Stimulated activated CD8-positive, alpha-beta memory T cell treated with anti-CD3 and anti-CD28 coated beads, Interleukin-2, amount 100 ng/mL, for 1 hour (primary cell): ENCODE measurements around the gene MLPH.
"Not testable (repeated sequence)": the region's sequence is repeated elsewhere in the genome, so short reads cannot be mapped to it uniquely, and the experiment has no call there.

ENCODE experiments used
- DNase-seq, 2 donors: peaks; one replicate each; pipeline ENCODE4 v3.0.0-alpha.2; 2020; ENCODE audit warnings: low read depth in 2 of 2

Gene MLPH

GRCh38 chr2:237458519-237458918, 28.5 kb upstream of the MLPH start:
- no peak for DNase-seq

- DNase-seq = no peak
These were observed 27.8 kb upstream of the MLPH start for GRCh38 chr2:237459226-237459625.

DNA sequence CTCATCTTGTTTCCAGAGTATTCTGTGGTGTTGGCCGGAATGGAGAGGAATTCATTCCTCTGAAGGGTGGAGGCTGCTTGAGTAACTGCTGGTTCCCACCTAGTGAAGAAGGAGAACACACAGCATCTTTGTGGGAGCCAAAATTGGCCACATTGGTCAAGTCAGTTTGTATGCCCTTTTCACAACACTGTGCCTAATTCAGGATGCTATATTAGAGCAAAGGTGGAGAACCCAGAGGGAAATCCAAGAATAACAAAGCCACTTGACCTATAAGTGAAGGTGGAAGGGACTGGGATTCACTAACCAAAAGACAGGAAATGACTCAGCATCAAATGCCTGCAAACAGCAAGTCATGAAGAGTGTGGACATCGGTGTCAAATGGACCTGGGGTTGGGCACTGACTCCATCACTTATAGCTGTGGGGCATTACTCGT, 27.3 kb upstream of the MLPH start:
- DNase-seq = no peak

GRCh38 chr2:237464757-237465391, 22.2 kb upstream of the MLPH start:
- DNase-seq = no peak

- no peak for DNase-seq
These were observed 21.4 kb upstream of the MLPH start for GRCh38 chr2:237465515-237466148.

GRCh38 chr2:237466211-237466610, 20.8 kb upstream of the MLPH start:
- DNase-seq = no peak

DNA sequence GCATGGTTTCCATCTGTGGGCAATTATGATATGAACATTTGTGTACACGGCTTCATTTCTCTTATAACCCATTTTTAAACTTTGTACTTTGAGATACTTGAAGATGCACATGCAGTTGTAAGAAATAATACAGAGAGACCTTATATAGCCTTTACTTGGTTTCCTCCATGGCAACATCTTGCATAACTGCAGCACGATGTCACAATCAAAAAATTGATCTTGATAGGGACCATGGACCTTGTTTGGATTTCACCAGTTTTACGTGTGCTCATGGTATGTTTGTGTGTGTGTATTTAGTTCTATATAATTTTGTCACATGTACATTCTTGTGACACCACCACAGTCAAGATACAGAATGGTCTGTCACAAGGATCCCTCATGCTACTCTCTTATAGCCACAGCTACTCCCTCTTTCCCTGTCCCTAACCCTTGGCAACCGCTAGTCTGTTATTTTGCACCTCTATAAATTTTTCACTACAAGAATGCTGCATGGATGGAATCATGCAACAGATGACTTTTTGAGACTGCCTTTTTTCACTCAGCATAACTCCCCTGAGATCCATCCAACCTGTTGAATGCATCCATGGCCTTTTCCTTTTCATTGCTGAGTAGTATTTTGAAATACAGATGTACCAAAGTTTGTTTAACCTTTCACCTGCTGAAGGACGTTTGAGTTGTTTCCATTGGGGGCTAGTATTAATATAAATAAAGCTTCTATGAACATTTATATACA, 19.4 kb upstream of the MLPH start:
- no peak for DNase-seq

GRCh38 chr2:237469410-237469809, 17.6 kb upstream of the MLPH start:
- DNase-seq = not testable (repeated sequence)

GRCh38 chr2:237469849-237470248, 17.2 kb upstream of the MLPH start:
- DNase-seq = no peak

- DNase-seq = no peak
These were observed 16.1 kb upstream of the MLPH start for GRCh38 chr2:237470914-237471313.

- no peak for DNase-seq
These were observed 15.4 kb upstream of the MLPH start for GRCh38 chr2:237471438-237472186.

DNA sequence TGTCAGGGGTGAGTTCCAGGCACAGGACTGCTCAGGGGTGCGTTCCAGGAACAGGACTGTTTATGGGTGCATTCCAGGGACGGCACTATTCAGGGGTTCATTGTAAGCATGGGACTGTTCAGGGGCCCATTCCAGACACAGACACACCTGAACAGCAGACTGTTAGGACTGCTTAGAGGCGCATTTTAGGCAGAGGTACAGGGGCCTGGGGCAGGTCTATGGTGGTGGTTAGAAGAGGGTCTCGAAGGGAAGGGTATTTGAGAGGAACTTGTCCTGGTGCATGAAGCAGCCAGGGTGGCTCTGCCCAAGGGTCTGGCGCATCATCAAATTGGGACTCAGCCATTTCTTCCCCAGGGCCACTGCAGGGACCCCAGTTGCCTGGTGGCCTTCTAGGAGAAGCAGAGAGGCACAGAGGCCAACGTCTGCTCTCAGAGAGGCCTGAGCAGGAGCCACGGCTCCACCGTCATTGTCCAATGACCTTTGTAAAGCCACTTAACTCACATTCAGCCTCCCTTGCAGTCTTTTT, 14.8 kb upstream of the MLPH start:
- no peak for DNase-seq

GRCh38 chr2:237472909-237473877, 13.9 kb upstream of the MLPH start:
- no peak for DNase-seq

GRCh38 chr2:237473878-237474441, 13.1 kb upstream of the MLPH start:
- DNase-seq = no peak

GRCh38 chr2:237474442-237474911, 12.6 kb upstream of the MLPH start:
- no peak for DNase-seq

DNA sequence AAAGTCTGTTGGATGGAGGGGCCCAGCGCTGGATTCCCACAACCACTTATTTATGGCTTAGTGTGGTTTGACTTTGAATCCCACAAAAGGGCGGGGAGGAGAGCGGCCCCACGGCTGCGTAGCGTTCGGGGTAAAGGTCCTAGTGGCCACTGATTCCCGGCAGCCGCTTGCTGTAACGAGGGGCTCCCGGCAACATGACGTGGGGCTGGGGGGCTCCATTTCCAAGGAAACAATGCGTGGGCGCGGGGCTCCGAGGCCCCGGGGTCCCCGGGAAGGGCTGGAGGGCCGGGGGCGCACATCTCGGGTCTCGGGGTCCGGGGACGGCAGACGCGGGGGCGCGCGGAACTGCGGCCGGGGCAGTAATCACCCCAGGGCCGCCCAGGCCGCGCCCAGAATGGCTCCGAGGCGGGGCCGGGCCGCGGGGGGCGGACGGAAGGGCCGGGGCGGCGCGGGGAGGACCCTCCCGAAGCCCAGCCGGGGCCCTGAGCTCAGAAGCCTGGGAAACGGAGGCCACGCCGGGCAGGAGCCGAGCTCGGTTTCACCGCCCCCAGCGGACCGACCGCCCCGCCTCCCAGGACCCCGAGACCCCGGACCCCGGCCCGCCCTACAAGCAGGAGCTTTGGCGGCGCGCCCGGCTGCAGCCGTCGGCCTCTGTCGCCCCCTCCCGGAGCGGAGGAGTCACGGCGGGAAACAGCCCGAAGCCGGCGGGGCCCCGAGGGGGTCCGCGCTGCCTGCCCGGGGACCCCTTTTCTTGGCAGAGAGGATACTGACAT, 11.9 kb upstream of the MLPH start:
- DNase-seq = peak; percentile 62 to 64

- no peak for DNase-seq
These were observed 11.3 kb upstream of the MLPH start for GRCh38 chr2:237475704-237476141.

GRCh38 chr2:237478095-237478494, 9.0 kb upstream of the MLPH start:
- no peak for DNase-seq

DNA sequence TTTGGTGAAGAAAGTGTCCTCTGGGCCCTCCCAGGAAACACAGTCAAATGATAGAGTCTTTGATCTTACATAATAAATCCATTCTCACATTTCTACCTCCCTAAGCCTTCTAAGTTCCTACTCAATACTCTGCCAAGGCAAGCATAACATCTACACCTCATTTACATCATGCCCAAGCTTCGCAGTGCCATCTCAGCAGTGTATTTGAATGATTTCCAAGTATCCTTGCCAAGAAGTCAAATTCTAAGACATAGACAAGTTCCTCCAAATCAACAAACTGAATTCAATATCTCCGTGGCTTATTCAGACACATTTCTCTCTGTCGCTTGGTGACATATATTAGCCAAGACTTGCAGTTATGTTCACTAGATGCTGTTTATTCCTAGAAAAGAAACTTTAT, 8.1 kb upstream of the MLPH start:
- no peak for DNase-seq

GRCh38 chr2:237479747-237480146, 7.3 kb upstream of the MLPH start:
- no peak for DNase-seq
